Neural progenitor cell (in vitro differentiated cells): ENCODE results near the gene FCRLA.

Experiments used
- EZH2 ChIP-seq: fragments of 200-600 bp; sonication (generic); IDR thresholded peaks from 2 replicates; pipeline ENCODE4 v1.6.1; 2017; ENCODE audit warnings: antibody characterized with exemption, mild to moderate bottlenecking, moderate library complexity
- EZH2phosphoT487 ChIP-seq: fragments of 200-600 bp; sonication (generic); IDR thresholded peaks from 2 replicates; pipeline ENCODE4 v1.6.1; 2017; ENCODE audit warnings: antibody characterized with exemption
- TF ChIP-seq, protein P1 (sequence below): fragments of 200-600 bp; sonication (generic); IDR thresholded peaks from 2 replicates; pipeline ENCODE4 v1.5.1; 2017; ENCODE audit warnings: antibody characterized with exemption, mild to moderate bottlenecking

DNA sequence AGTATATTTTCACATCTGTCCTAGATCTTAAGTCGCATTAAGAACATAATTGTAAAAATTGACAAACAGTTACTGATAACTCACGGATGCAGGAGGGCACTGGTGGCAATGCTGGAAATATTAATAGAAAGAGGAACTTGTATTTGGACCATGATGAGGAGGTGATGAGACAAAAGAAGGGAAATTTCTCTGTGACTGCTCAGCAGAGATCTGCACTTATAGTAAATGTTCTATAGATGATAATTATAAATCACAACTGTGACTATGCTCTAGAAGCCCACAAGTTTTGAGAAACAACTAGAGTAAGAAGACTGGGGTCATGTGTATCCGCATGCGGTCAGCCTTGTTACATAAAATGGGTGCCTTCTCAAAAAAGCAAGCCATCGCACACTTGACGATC lies 33.9 kb downstream of the FCRLA start:
- TF ChIP-seq, protein P1, sequence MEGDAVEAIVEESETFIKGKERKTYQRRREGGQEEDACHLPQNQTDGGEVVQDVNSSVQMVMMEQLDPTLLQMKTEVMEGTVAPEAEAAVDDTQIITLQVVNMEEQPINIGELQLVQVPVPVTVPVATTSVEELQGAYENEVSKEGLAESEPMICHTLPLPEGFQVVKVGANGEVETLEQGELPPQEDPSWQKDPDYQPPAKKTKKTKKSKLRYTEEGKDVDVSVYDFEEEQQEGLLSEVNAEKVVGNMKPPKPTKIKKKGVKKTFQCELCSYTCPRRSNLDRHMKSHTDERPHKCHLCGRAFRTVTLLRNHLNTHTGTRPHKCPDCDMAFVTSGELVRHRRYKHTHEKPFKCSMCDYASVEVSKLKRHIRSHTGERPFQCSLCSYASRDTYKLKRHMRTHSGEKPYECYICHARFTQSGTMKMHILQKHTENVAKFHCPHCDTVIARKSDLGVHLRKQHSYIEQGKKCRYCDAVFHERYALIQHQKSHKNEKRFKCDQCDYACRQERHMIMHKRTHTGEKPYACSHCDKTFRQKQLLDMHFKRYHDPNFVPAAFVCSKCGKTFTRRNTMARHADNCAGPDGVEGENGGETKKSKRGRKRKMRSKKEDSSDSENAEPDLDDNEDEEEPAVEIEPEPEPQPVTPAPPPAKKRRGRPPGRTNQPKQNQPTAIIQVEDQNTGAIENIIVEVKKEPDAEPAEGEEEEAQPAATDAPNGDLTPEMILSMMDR: no peak
- TF ChIP-seq EZH2phosphoT487 (no peak), EZH2 (no peak)
